ENCODE data around the gene THOC1.

DNA sequence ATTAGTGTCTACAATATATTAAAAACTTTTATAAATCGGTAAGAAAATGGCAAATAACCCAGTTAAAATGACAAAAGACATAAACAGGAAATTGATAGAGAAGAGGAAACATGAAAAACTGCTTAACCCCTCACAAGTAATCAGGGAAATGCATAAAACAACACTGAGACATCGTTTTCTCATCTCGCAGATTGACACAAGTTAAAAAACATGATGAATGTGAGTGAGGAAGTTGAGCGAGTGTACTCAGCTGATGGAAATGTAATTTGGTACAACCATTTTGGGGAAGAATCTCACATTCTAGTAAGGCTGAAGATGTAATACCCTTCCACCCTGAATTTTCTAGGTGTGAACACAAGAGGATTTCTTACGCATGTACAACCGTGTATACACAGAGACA is 18.0 kb upstream of the THOC1 start:
- TF ChIP-seq CTCF (IDR thresholded peaks at IDR 0.05) (no peak), EZH2phosphoT487 (IDR thresholded peaks at IDR 0.05) (no peak)
